ENCODE data around the gene NAA40.
A peak's percentile ranks its signal among the peaks of the same experiment; 100 is the strongest.

Gene NAA40

DNA sequence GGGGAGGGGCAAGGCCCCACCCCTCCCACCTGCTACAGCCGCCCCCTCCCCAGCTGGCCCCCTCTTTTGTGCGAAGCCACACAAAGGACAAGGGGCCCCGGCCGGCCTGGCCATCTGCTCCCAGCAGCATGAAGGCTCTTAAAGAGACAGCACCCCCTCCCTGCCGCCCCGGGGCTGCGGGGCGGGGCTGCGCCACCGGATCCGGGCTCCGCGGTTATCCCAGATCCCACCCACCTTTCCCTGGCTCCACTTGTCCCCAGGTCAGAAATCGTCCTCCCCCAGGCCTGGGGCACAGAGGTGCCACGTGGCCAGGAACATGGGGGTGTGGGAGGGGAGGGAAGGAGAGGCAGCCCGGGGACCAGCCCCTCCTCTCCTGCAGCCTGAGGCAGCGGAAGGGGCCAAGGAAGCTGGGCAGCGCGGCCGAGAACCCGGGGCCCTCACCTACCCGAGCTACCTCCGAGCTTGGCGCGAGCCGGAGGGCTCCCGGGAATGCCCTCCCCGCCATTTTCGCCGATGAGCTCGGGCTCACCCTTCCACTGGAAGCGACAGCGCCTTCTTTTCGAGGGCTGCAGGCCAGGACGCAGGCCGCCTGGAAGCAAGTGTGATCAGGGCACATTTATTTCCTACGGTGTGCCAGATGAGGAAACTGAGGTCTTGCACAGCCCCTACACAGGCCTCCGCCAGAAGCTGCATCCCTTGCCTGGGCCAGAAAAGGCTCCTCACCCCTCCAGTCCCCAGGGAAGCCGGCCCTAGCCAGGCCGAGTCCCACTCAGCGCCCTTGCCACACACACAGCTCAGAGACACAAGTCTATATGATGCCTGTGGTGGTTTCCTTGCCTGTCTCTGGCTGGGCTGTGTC lies 19.3 kb upstream of the NAA40 start:
- peaks cover 22% of the 10 kb centered on the region for H3K4me1 ChIP-seq
- H3K4me3 ChIP-seq (ENCODE audit: low read depth, low read length) = peak overlapping the region; percentile 24
- DNase-seq = peak; percentile 71
- no peaks in the 10 kb centered on the region for H3K9me3 ChIP-seq
- TF ChIP-seq, protein P1, sequence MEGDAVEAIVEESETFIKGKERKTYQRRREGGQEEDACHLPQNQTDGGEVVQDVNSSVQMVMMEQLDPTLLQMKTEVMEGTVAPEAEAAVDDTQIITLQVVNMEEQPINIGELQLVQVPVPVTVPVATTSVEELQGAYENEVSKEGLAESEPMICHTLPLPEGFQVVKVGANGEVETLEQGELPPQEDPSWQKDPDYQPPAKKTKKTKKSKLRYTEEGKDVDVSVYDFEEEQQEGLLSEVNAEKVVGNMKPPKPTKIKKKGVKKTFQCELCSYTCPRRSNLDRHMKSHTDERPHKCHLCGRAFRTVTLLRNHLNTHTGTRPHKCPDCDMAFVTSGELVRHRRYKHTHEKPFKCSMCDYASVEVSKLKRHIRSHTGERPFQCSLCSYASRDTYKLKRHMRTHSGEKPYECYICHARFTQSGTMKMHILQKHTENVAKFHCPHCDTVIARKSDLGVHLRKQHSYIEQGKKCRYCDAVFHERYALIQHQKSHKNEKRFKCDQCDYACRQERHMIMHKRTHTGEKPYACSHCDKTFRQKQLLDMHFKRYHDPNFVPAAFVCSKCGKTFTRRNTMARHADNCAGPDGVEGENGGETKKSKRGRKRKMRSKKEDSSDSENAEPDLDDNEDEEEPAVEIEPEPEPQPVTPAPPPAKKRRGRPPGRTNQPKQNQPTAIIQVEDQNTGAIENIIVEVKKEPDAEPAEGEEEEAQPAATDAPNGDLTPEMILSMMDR (IDR thresholded peaks at IDR 0.05; ENCODE audit: low read depth, low read length) = no peak
- H3K36me3 ChIP-seq = peaks cover under 1% of the 10 kb centered on the region; the same call in 1 of the 2 replicates
- no peaks in the 10 kb centered on the region for H3K27me3 ChIP-seq

DNA sequence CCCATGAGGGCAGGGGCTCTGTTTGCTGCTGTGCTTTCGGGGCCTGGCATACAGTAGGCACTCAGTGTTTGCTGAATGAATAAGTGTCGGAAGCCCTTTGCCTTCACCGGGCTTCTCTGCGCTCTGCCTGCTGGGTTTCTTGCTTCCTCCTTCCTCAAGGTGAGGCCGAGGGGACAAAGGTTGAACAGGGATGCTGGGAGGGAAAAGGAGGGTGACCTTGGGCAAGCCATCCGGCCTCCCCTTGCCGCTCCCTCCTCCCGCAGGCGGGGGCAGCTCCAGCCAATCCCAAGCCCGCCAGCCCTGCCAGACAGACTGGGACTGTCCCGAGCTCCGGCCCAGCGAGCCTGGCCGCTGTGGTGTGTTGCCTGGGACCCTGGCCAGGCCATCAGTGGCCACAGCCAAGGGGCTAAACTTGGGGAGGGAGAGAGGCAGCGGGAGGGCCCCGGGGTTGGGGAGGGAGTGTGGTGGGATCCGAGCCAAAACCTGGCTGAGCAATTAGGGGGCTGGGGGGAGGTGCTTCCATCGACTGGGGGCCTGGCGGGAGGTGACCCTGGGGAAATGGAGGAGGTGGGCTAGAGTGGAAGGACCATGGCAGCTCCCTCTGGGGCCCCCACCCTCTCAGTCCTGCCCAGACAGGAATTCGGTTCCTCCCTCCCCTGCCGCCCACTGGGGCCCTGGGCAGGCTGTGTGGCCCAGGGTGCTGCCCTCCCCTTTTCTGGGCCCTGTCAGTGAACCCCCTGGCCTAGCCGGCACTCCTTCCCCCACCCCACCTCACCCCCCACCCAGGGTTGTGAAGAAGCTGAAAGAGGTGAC lies 18.5 kb upstream of the NAA40 start:
- TF ChIP-seq, protein P1 (IDR thresholded peaks at IDR 0.05; ENCODE audit: low read depth, low read length) = no peak
- H3K36me3 ChIP-seq = no peaks in the 10 kb centered on the region
- no peaks in the 10 kb centered on the region for H3K9me3 ChIP-seq
- DNase-seq = peak; percentile 58
- H3K27me3 ChIP-seq = no peaks in the 10 kb centered on the region
- peak overlapping the region; percentile 24; the same call in 1 of the 2 replicates for H3K4me3 ChIP-seq (ENCODE audit: low read depth, low read length)
- H3K4me1 ChIP-seq = peaks cover 22% of the 10 kb centered on the region

DNA sequence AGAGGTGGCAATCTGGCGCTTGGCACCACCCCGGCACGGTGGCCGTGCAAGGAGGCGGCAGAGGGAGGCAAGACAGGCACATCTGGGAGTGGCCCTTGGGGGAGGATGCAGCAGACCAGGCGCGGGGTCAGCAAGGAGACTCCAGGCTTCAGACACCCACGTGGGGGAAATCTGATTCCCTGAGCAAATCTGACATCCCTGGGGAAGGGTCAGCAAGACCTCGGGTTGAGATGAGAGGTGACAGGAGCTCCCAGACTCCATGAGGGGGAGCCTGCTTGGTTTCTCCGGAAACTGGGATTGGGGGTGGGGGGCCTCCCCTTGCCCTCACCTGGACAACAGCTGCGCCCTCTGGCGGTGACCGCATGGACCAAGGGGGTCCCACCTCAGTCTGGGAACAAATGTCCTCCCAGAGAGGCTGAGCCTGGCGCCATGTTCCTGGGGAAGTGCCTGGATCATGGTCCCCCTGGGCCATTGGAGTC lies 17.8 kb upstream of the NAA40 start:
- TF ChIP-seq, protein P1 (IDR thresholded peaks at IDR 0.05; ENCODE audit: low read depth, low read length) = peak; percentile 12; the same call in 1 of the 2 replicates
- no peak for DNase-seq
- Histone ChIP-seq H3K4me1 (peaks cover 22% of the 10 kb centered on the region), H3K9me3 (no peaks in the 10 kb centered on the region), H3K36me3 (no peaks in the 10 kb centered on the region), H3K27me3 (no peaks in the 10 kb centered on the region), H3K4me3 (ENCODE audit: low read depth, low read length) (no peak overlapping the region)

DNA sequence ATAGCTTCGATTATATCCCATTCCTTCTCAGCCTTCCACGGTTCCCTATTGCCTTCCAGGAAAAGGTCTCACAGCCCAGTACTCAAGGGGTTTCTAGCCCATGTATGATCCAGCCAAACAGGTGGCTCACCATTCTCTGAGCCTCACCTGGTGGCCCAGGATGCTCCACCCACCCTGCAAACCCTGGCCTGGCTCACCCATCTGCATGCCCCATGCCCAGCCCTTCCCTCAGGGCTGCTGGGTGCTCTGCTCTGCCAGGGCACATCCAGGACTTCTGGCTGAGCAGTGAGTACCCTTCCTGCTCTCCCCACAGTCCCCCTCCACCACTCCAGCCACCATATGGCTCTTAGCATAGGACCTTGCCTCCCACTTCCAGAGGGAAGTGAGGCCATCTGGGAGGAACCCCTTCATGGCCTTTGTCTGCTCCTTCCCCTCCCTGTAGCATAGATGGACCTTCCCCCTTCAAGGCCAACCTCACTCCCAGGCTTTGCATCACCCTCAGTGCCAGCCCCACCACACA lies 16.1 kb upstream of the NAA40 start:
- H3K36me3 ChIP-seq = no peaks in the 10 kb centered on the region
- DNase-seq = no peak
- H3K9me3 ChIP-seq = no peaks in the 10 kb centered on the region
- H3K4me1 ChIP-seq = peaks cover 22% of the 10 kb centered on the region
- TF ChIP-seq, protein P1 (IDR thresholded peaks at IDR 0.05; ENCODE audit: low read depth, low read length) = no peak
- no peaks in the 10 kb centered on the region for H3K27me3 ChIP-seq
- no peak overlapping the region for H3K4me3 ChIP-seq (ENCODE audit: low read depth, low read length)

DNA sequence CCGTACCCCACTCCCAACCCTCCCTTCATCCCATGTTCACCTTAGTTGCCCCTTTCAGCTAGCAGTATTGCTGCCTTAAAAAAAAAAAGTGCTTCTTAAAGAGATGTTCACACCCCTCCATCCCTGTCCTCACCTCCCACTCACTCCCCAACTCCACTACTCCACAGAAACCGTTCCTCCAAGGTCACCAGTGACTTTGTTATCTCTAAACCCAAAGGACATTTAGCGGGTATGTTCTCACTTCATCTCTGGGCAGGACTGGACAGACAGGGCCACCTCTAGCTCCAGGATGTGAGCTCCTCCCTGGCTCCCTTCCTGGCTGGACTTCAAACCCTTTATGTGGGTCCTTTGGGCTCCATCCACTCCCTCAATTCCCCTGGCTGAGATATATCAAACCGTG lies 15.5 kb upstream of the NAA40 start:
- DNase-seq = no peak
- H3K27me3 ChIP-seq = no peaks in the 10 kb centered on the region

More for the DNA sequence above, 15.5 kb upstream of the NAA40 start:
- Histone ChIP-seq H3K36me3 (no peaks in the 10 kb centered on the region), H3K4me3 (ENCODE audit: low read depth, low read length) (no peak overlapping the region), H3K4me1 (peaks cover 19% of the 10 kb centered on the region), H3K9me3 (no peaks in the 10 kb centered on the region)
- TF ChIP-seq, protein P1 (IDR thresholded peaks at IDR 0.05; ENCODE audit: low read depth, low read length) = no peak

Measured in BE2C (cell line).